Smooth muscle cell of bladder (primary cell): ENCODE results near the gene EID2B. TPM values are rescaled to one million over a fixed set of nuclear protein-coding genes. Genes with fewer than 3 reads are reported as not detected.

Experiments used
- total RNA-seq: library from RNA; depleted of rRNA; stranded (reverse); fragments of >200 nt; gene quantifications from 2 replicates; pipeline ENCODE4 v1.2.3, GENCODE V29; 2014

Gene EID2B
- total RNA-seq, result 2.6 and 4.4 TPM in 2 replicates

DNA sequence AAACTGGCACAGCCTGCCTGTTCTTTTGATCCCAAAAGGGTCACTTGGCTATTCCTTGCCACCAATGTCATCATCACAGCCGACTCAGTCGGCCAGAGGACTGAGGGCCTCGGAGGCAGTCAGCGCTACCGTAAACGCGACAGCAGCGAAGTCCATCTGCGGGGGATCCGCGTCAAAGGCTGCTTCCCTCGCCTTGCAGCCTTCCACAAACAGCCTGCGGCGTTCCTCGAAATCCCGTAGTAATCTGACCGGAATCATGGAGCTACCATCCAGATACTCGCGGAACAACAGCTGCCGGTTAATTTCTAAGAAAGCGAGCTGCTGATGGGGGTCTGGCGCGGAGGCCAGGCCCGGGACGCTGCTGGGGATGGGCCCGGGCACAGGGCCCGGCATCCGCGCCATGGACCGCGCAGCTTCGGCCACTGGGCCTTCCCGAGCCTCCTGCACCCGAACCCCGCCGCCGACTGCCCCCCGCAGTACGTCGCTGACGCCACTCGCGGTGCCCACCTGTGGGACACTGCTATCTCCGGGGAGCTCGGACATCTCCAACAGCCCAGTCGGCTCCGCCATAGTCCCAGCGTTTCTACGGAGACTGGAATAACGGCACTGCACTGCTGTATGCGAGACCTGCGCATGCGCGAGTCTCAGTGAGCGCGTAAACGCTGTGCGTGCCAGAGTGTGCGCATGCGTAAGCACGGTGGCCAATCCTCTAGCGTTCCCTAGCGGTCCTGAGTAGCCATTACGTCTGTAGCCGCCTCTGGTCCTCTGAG lies at the start of gene EID2B:
EID2B (minus strand) TSS at position 620 of the 770 bp plus-strand sequence; CDS start at position 570, 50 bp downstream.

GRCh38 chr19:39539518-39540332 lies 7.1 kb upstream of the EID2B start, which contains the start of gene EID2:
Gene EID2, minus strand, starts transcription at chr19:39540161. Its CDS starts 82 bp downstream, at chr19:39540079.

DNA sequence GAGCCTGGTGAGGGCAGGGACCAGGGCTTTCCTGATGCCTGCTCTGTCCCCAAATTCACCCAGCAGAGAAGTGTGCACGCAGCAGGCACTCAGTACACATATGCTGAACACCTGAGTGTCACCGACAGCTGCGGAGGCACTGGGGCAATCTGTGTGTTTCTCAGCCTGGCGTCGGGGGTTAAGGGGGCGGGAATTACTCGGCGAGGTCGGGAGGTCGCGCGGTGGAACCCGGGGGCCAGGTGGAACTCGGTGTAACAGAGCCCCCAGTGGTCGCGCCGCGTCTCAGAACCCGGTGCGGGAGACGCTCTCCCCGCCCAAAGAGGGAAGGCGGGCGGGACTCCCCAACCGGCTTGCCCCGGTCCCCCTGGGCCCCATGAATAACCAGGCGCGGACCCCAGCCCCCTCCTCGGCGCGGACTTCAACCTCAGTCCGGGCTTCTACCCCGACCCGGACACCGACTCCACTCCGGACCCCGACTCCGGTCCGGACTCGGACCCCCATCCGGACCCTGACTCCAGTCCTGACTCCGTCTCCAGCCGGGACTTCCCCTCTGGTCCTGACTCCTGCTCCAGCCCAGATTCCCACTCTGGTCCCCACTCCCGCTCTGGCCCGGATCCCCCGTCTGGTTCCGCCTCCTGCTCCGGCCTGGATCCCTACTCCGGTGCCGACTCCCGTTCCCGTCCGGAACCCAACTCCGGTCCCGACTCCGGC lies 17.7 kb downstream of the EID2B start, which contains the start of gene SELENOV:
SELENOV (plus strand) TSS at position 300 of the 711 bp plus-strand sequence; CDS start at position 374, 74 bp downstream.

GRCh38 chr19:39498798-39499642 lies 33.6 kb downstream of the EID2B start, which contains the start of gene DLL3:
Gene DLL3, plus strand, starts transcription at chr19:39498947. Its CDS starts 28 bp downstream, at chr19:39498975.

Other genes starting within 250 kb of the EID2B start
- not detected in 2 replicates for gene IFNL1, start 236.4 kb downstream of the EID2B start, total RNA-seq
- gene LRFN1, start 212.0 kb downstream of the EID2B start, total RNA-seq, result 0.14 and 0.18 TPM in 2 replicates
- 1.1 and 1.3 TPM in 2 replicates for gene GMFG, start 196.8 kb downstream of the EID2B start, total RNA-seq
- gene SAMD4B, start 190.4 kb downstream of the EID2B start, total RNA-seq, result 18.9 and 27.7 TPM in 2 replicates
- 38.1 and 46.3 TPM in 2 replicates for gene PAF1, start 141.7 kb downstream of the EID2B start, total RNA-seq
- gene MED29, start 141.5 kb downstream of the EID2B start, total RNA-seq, result 12.1 and 12.5 TPM in 2 replicates
- 1.3 TPM in 2 replicates for gene ZFP36, start 126.0 kb downstream of the EID2B start, total RNA-seq
- 10.0 and 13.2 TPM in 2 replicates for gene PLEKHG2, start 120.2 kb downstream of the EID2B start, total RNA-seq
- 106 and 273 TPM in 2 replicates for gene RPS16, start 96.9 kb downstream of the EID2B start, total RNA-seq
- gene SUPT5H, start 87.3 kb downstream of the EID2B start, total RNA-seq, result 50.3 and 67.6 TPM in 2 replicates
- gene TIMM50, start 52.0 kb downstream of the EID2B start, total RNA-seq, result 47.6 and 78.6 TPM in 2 replicates
- gene DLL3, start 33.9 kb downstream of the EID2B start, total RNA-seq, result under 0.01 and 0.09 TPM in 2 replicates
- not detected in 2 replicates for gene SELENOV, start 17.7 kb downstream of the EID2B start, total RNA-seq
- 10.7 and 12.9 TPM in 2 replicates for gene EID2, start 7.3 kb upstream of the EID2B start, total RNA-seq
- gene LGALS13, start 69.7 kb upstream of the EID2B start, total RNA-seq, result not detected in 2 replicates
- gene LGALS16, start 123.1 kb upstream of the EID2B start, total RNA-seq, result not detected in 2 replicates
- not detected in 2 replicates for gene LGALS14, start 171.6 kb upstream of the EID2B start, total RNA-seq
- gene CLC, start 205.2 kb upstream of the EID2B start, total RNA-seq, result not detected in 2 replicates
- not detected in 2 replicates for gene LEUTX, start 246.0 kb upstream of the EID2B start, total RNA-seq